Measurements from ENCODE around the gene SUMO1.
A peak's percentile ranks its signal among the peaks of the same experiment; 100 is the strongest.

SUMO1 gene

DNA sequence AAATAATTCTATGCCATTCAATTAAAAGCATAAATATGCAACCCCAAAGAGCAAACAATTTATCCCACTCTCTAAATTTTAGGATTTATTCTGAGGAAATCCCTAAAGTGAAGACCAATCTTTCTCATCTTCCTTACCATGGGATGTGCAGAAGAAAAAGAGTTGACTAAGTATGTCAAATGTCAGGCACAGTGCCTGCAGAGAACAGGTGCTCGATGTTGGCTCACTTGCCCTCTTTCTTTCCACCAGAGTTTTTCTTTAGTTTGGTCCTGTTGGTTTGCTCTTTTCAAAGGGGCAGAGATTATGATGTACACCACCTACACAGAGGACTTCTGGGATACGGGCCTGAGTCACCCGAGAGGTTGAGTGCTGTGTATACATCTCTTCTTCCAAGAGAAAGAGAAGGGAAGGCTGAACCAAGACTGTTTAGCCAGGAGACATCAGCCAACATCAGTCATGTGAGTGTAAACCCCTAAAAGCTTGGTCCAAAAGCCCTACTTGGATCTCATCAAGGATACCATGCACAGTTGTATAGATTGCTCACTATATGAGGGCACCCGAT is 51.7 kb downstream of the SUMO1 start:
- no peak overlapping the region for H3K9ac ChIP-seq (ENCODE audit: low read length)
- peaks cover 4% of the 10 kb centered on the region; the same call in 1 of the 2 replicates for H3K4me1 ChIP-seq (ENCODE audit: low read length)
- H3K36me3 ChIP-seq (replicated peaks; ENCODE audit: low read depth, low read length), result no peaks in the 10 kb centered on the region
- no peaks in the 10 kb centered on the region for H3K79me2 ChIP-seq (ENCODE audit: low read length)
- no peak overlapping the region for H3K4me2 ChIP-seq (ENCODE audit: low read length)
- no peak overlapping the region for H2AFZ ChIP-seq (ENCODE audit: low read depth, low read length)
- TF ChIP-seq EZH2phosphoT487 (IDR thresholded peaks at IDR 0.05; ENCODE audit: low read depth), result no peak
- no peak for TF ChIP-seq CTCF (IDR thresholded peaks at IDR 0.05; ENCODE audit: low read depth, low read length)
- H4K20me1 ChIP-seq (ENCODE audit: insufficient read depth, low read length), result no peaks in the 10 kb centered on the region
- H3K27me3 ChIP-seq (ENCODE audit: low read depth, low read length), result 0 out of 2 replicates have a peak, but pooled peaks cover 4% of the 10 kb centered on the region
- no peak overlapping the region for H3K4me3 ChIP-seq (ENCODE audit: low read length)
- H3K27ac ChIP-seq (ENCODE audit: low read length), result no peak overlapping the region
- peaks cover 8% of the 10 kb centered on the region for H3K9me3 ChIP-seq (ENCODE audit: insufficient read depth, low read length)

DNA sequence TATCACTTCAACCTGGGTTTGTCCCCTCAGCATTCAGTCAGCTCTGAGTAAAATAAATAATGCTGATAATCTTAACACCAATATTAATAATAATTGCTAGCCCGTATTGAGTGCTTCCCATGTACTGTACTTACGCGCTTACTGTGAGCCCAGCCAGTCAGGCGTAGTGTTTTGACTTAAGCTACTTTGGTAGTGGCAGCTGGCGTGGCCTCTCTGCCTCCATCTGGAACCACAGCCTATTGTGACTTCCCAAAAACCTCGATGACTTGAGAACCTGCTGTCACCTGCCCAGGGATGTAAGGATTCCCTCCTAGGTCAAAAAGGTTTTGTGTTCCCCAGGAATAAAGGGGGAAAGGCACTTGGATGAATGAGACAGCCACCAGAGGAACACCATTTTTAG is 53.2 kb downstream of the SUMO1 start:
- Histone ChIP-seq H3K9ac (ENCODE audit: low read length) (no peak overlapping the region), H3K36me3 (replicated peaks; ENCODE audit: low read depth, low read length) (no peaks in the 10 kb centered on the region), H3K27me3 (ENCODE audit: low read depth, low read length) (0 out of 2 replicates have a peak, but pooled peaks cover 4% of the 10 kb centered on the region), H2AFZ (ENCODE audit: low read depth, low read length) (no peak overlapping the region), H4K20me1 (ENCODE audit: insufficient read depth, low read length) (no peaks in the 10 kb centered on the region), H3K4me1 (ENCODE audit: low read length) (peaks cover 4% of the 10 kb centered on the region; the same call in 1 of the 2 replicates), H3K4me2 (ENCODE audit: low read length) (no peak overlapping the region), H3K27ac (ENCODE audit: low read length) (no peak overlapping the region), H3K9me3 (ENCODE audit: insufficient read depth, low read length) (peaks cover 8% of the 10 kb centered on the region), H3K4me3 (ENCODE audit: low read length) (no peak overlapping the region), H3K79me2 (ENCODE audit: low read length) (no peaks in the 10 kb centered on the region)
- TF ChIP-seq EZH2phosphoT487 (IDR thresholded peaks at IDR 0.05; ENCODE audit: low read depth) (no peak), CTCF (IDR thresholded peaks at IDR 0.05; ENCODE audit: low read depth, low read length) (no peak)

DNA sequence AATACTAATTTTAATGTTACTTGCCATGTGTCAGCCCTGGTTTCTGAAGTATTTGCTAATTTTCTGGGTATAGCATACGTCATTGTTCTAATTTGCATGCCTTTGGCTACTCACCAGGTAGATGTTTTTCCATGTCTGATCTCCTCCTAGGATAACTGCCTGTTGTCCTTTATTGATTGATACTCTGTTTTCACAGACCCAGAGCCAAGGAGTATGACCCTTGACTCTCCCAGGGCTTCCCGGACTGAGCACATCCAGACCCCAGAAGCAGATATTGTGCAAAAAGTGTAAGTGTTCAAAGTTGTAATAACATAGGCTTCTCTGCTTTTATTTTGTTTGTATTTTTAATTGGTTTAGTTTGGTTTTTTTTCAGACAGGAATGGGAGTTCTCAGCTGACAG is 53.8 kb downstream of the SUMO1 start:
- Histone ChIP-seq H3K9me3 (ENCODE audit: insufficient read depth, low read length) (peaks cover 8% of the 10 kb centered on the region), H3K36me3 (replicated peaks; ENCODE audit: low read depth, low read length) (no peaks in the 10 kb centered on the region), H3K79me2 (ENCODE audit: low read length) (no peaks in the 10 kb centered on the region), H4K20me1 (ENCODE audit: insufficient read depth, low read length) (no peaks in the 10 kb centered on the region), H3K9ac (ENCODE audit: low read length) (no peak overlapping the region), H3K4me2 (ENCODE audit: low read length) (no peak overlapping the region), H3K27me3 (ENCODE audit: low read depth, low read length) (0 out of 2 replicates have a peak, but pooled peaks cover 4% of the 10 kb centered on the region), H3K4me1 (ENCODE audit: low read length) (peaks cover 4% of the 10 kb centered on the region; the same call in 1 of the 2 replicates), H3K27ac (ENCODE audit: low read length) (no peak overlapping the region), H3K4me3 (ENCODE audit: low read length) (no peak overlapping the region), H2AFZ (ENCODE audit: low read depth, low read length) (no peak overlapping the region)
- TF ChIP-seq CTCF (IDR thresholded peaks at IDR 0.05; ENCODE audit: low read depth, low read length) (no peak), EZH2phosphoT487 (IDR thresholded peaks at IDR 0.05; ENCODE audit: low read depth) (no peak)

DNA sequence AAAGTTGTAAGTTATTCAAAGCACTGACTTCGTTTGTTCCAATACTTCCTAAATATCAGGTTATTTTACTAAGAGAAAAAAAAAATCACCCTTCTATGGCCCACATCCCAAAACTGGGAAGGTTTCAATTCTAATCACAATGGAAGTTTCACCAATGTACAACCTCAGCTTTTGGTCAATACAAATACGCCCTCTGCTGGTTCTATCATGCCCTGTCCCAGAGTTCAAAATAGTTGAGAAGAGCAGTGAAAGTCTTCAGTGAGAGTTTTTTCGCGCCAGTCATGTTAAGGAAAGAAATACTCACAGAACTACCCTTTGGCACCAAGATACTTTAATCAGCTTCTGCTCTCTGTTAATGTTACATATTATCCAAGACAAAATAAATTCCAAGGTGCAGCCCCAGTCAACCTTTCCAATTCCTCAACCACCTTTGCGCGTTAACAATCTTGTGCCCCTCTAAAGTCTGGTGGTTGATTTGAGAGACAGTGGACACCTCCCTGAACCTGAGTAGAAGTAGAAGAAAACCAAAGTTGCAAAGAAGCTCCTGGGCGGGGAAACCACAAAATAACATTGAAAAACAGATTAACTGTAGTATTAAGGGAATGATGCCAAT is 59.9 kb downstream of the SUMO1 start:
- Histone ChIP-seq H3K9me3 (ENCODE audit: insufficient read depth, low read length) (peaks cover 8% of the 10 kb centered on the region; the same call in 1 of the 2 replicates), H3K4me1 (ENCODE audit: low read length) (peaks cover 4% of the 10 kb centered on the region), H3K9ac (ENCODE audit: low read length) (no peak overlapping the region), H3K79me2 (ENCODE audit: low read length) (no peaks in the 10 kb centered on the region), H3K4me3 (ENCODE audit: low read length) (no peak overlapping the region), H4K20me1 (ENCODE audit: insufficient read depth, low read length) (no peaks in the 10 kb centered on the region), H3K27ac (ENCODE audit: low read length) (no peak overlapping the region), H3K4me2 (ENCODE audit: low read length) (no peak overlapping the region), H3K36me3 (replicated peaks; ENCODE audit: low read depth, low read length) (no peaks in the 10 kb centered on the region), H3K27me3 (ENCODE audit: low read depth, low read length) (no peaks in the 10 kb centered on the region), H2AFZ (ENCODE audit: low read depth, low read length) (no peak overlapping the region)
- no peak for TF ChIP-seq EZH2phosphoT487 (IDR thresholded peaks at IDR 0.05; ENCODE audit: low read depth)
- peak; percentile 91 for TF ChIP-seq CTCF (IDR thresholded peaks at IDR 0.05; ENCODE audit: low read depth, low read length)

Measured in OCI-LY3 (cell line).